GM19099 (cell line): Measurements from ENCODE around the gene OR2M7.

Experiments
- POLR2A ChIP-seq: IDR thresholded peaks from 3 replicates; pipeline ENCODE4 v1.6.1; 2011; ENCODE audit warnings: low read depth; ENCODE audit not compliant: insufficient read length; ENCODE audit errors: extremely low read depth

Gene OR2M7, protein sequence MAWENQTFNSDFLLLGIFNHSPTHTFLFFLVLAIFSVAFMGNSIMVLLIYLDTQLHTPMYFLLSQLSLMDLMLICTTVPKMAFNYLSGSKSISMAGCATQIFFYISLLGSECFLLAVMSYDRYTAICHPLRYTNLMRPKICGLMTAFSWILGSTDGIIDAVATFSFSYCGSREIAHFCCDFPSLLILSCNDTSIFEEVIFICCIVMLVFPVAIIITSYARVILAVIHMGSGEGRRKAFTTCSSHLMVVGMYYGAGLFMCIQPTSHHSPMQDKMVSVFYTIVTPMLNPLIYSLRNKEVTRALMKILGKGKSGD

DNA sequence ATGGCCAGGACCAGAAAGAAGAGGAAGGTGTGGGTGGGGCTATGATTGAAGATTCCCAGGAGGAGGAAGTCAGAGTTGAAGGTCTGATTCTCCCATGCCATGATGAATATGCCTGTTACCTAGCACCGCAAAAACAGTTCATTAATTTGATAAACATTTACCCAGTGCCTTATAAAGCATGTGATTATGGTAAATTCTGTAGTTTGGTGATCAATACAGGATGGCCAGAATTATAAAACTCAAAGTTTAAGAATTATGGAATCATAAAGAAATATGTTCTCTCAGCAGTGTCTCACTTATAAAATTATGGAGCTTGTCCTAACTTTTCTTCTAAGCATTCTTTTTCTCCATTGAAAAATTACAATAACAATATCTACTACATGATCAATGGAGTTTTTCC, at the start of gene OR2M7:
Gene OR2M7 (minus strand): TSS at position 101 of the 400 bp plus-strand sequence. CDS start 0 bp downstream, at position 101.
- no peak for TF ChIP-seq POLR2A

DNA sequence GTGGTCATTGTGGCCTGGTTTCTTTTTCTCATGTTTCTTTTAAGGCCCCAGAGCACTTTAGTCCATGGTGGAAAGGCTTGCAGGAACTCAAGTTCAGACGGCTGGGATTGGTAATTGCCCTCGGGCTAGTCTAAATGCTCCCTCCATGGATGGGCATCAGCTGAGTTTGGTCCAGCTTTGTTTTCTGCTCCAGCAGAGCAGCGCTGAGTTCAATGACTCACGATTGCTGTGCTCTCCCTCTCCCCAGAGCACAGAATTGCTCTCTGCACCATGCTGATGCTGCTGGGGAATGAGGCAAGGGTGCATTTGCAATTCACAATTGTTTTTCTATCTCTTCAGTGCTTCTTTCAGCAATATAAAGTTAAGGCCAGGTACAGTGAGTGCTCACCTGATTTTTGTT, 49.4 kb upstream of the OR2M7 start:
- TF ChIP-seq POLR2A: no peak

DNA sequence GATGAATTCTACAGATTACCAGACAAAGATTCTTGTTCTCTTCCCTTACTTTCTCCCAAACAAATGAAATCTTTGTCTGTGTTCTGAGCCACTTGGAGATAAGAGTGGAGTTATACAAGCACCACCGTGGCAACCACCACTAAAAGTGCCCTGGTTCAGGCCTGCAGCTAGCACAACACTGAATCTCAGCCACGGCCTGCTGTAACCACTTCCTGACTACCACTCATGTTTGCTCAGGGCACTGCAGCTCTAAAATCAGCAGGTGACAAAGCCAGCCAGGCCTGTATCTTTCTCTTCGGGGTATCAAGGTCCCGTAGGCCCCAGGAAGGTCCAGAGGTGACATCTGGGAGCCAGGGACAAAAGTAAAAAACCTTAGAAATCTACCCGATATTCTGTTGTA, 48.0 kb upstream of the OR2M7 start:
- no peak for TF ChIP-seq POLR2A

DNA sequence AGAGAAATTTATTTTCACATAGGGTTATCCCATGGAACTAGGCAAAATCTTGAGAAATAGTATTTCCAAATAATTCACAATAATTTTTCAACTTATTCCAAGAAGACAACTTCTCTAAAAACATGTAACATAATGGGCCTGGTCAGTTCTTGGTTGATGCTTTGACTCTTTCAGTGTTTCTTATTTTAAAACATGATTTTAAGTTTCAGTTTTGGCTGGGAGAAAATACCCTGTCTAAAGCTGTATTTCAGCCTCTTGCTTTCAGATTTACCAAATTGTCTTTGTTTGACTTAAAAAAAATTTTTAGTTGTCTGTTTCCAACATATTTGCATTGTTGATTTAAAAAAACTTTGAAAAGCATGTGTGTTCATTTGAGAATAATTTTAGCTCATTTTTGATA, 42.2 kb upstream of the OR2M7 start:
- TF ChIP-seq POLR2A: no peak

DNA sequence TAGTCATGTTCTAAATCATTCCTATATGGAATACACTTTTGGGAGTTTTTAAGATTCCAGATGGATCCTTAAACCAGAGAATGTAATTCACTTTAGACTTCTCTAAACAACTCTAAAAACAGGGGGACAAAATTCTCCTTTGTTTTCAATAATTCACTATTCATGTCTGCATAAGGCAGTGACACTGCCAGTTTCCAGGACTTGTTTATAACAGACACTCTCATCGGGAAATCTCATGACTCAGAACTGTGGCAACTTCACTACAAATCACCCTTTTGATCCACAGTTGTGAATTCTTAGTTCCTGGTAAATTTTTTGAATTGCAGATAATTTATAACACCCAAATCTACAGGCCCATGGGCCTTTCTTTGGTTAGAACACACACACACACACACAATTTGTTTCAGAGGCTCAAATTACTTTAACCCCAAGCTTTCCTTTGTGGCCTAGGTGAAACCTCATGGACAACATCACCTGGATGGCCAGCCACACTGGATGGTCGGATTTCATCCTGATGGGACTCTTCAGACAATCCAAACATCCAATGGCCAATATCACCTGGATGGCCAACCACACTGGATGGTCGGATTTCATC, 36.9 kb upstream of the OR2M7 start, which contains the start of gene OR2T4:
Gene OR2T4 (plus strand): TSS at position 545 of the 595 bp plus-strand sequence. CDS start 0 bp downstream, at position 545.
- TF ChIP-seq POLR2A: no peak

DNA sequence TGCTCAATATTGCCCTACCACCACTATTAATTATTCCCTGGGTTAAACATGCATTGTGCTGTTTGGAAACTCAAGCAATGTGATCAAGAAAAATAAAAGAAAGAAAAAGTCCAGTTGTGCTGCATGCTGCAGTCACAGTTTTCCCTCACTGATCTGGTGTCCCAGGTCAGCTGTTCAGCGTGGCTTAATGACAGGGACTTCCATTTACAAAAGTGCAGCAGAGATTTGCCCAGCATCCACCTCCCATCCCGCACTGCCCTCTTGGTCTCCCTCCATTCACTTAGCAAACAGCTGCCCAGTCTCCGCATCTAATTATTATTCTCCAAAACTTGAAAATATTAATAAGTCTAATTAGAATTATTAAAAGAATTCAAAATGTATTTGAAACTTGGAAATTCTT, 35.0 kb upstream of the OR2M7 start:
- no peak for TF ChIP-seq POLR2A

DNA sequence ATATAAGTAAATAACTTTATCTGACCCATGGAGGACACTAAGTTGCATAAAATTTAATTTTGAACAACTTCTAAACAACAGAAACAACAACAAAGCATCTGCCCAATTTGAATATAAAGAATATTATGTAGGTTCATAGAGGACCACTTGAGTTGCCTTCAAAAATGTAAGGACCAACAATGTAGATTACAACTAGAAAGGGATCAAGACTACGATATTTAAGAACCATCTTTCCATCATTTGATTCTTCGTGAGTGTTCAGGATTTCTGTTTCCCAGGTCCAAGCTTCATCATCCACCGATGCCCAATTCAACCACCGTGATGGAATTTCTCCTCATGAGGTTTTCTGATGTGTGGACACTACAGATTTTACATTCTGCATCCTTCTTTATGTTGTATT, 24.1 kb upstream of the OR2M7 start, which contains the start of gene OR14C36:
Gene OR14C36 (plus strand): TSS at position 301 of the 400 bp plus-strand sequence. CDS start 0 bp downstream, at position 301.
- TF ChIP-seq POLR2A: no peak

DNA sequence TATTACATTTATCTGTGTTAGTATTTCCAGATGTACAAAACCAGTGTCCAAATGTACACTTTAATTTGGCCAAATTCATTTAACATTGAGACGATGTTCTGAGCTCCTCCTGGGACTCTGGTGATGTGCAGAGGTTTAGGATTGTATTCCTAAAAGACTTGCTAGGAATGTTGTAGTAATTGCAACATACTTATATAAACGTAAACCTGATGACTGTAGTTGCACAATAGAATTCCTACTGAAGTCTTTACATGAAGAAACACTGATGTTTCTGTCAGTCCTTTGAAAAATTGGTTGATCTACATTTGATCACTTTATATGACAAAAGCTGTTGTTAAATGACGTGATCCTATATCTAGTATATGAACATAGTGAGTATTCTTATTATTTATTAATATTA, 19.1 kb upstream of the OR2M7 start:
- TF ChIP-seq POLR2A: no peak

DNA sequence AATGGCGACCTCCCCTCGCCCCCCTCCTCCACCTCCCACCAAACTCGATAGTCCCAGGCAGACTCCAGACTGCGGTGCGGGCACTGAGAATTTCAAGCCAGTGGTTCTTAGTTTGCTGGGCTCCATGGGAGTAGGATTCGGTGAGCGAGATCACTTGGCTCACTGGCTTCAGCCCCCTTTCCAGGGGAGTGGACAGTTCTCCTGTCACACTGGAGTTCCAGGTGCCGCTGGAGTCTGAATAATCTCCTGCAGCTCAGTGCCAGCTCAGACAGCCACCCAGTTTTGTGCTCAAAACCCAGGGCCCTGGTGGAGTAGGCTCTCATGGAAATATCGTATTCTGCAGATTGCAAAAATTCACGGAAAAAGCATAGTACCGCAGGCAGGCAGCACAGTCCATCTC, 7.6 kb downstream of the OR2M7 start:
- TF ChIP-seq POLR2A: no peak

DNA sequence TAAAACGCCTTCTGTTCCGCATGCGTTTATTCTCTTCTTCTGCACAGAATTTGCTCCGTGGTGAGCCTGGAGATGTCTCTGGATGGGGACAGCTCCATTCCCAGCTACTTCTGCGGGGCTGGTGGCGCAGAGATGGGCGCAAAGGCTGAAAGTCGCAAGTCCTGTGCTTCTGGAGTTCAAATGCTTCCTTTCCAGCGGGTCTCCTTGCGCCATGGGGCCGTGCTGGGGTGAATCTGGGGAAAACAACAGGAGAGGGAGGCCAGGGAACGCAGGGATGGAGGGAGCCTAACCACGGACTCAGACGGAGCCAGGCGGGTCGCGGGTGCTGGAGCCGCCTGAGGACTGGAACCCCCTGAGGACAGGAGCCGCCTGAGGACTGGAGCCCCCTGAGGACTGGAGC, 18.3 kb downstream of the OR2M7 start:
- no peak for TF ChIP-seq POLR2A

DNA sequence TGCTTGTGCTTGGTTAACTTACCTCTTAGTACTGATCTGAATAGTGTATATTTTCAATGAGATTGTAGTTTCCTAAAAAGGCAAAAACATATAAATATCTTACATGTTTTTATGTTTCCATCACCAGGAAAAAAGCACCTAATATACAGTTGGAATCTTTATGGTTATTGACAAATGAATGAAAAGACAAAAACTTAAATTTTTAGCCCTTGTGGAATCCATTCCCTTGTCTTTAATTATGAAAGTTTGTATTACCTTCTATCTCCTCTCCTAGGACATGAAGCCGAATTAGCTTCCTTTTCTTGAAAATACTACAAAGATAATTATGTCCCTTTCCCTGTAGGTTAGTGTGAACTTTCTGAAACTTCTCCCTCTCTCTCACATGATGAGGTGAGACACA, 21.0 kb downstream of the OR2M7 start, which contains the start of gene OR2T12:
Gene OR2T12 (minus strand): TSS at position 101 of the 400 bp plus-strand sequence. CDS start 7,846 bp downstream, outside the sequence.
- no peak for TF ChIP-seq POLR2A

DNA sequence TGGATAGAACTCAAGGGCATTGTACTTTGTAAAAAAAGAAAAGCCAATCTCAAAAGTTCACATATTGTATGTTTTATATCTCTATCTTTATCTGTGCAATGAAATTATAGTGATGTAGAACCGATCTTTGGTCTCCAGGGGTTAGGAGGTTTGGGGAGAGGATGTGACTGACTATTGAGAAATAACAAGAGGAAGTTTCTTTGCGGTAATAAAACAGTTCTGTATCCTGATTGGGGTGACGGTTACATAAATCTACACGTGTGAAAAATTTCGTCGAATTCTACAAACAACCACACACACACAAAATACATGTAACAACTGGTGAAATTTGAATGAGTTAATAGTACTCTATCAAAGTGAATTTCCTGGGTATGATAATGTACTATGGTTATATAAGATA, 36.0 kb downstream of the OR2M7 start:
- TF ChIP-seq POLR2A: no peak

DNA sequence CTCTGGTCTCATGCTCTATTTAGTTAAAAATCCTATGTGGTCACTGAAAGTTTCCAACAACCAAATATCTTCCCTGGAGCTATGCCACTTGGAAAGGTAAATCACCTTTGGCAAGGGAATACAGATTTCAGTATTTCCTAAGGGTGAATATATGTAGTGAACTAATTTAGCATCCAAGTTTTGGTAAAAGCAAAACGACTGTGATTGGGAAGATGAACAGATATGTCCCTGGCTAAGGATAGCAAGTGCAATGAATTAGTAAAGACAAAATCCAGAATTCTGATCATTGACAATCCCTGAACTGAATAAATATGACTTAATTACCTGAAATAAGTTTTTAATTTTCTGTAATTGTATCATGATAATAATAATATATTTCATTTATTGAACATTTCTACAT, 46.5 kb downstream of the OR2M7 start, which contains the start of gene OR2T33:
Gene OR2T33 (minus strand): TSS at position 101 of the 400 bp plus-strand sequence. CDS start 4,162 bp downstream, outside the sequence.
- TF ChIP-seq POLR2A: no peak
